ENCODE data around the gene PLOD2. TPM values are rescaled to one million over a fixed set of nuclear protein-coding genes. Genes with fewer than 3 reads are reported as not detected.

Gene PLOD2
- total RNA-seq, 1 experiment from 2014 or later = 36.6 TPM

DNA sequence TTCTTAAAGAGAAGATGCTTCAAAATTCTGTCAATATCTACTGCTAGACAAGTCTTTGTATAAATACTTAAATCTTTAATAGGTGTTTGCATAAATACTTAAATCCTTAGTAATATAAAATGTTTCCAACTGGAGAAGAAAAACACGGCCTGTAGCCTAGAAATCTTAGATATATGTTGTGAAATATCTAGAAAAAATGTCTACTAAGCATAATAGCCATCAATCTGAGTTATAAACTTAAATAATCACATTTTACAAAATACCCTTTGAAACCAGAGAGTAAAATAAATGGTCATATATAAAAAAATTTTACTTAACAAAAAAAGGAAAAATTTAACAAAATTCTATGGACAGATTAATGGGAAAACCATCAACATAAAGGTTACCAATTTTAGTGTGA lies 73.9 kb downstream of the PLOD2 start:
- DNase-seq (ENCODE audit: low spot score) (no peak), ATAC-seq (no peak)
- no peaks in the 10 kb centered on the region for H3K9me3 Mint-ChIP-seq
- POLR2A ChIA-PET = no interaction called here
- H3K27ac Mint-ChIP-seq = no peak overlapping the region
- no peak overlapping the region for H3K4me3 Mint-ChIP-seq
- CTCF ChIA-PET = no interaction called here
- TF ChIP-seq ZNF317 (CRISPR knock-in tag; IDR thresholded peaks at IDR 0.05; ENCODE audit: borderline replicate concordance, low read depth) (no peak), TEAD4 (CRISPR knock-in tag; IDR thresholded peaks at IDR 0.05) (no peak), TP53 (CRISPR knock-in tag; IDR thresholded peaks at IDR 0.05) (no peak)
- TF ChIP-seq, protein P1, sequence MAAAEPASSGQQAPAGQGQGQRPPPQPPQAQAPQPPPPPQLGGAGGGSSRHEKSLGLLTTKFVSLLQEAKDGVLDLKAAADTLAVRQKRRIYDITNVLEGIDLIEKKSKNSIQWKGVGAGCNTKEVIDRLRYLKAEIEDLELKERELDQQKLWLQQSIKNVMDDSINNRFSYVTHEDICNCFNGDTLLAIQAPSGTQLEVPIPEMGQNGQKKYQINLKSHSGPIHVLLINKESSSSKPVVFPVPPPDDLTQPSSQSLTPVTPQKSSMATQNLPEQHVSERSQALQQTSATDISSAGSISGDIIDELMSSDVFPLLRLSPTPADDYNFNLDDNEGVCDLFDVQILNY (CRISPR knock-in tag; IDR thresholded peaks at IDR 0.05) = no peak
- TF ChIP-seq, protein P2, sequence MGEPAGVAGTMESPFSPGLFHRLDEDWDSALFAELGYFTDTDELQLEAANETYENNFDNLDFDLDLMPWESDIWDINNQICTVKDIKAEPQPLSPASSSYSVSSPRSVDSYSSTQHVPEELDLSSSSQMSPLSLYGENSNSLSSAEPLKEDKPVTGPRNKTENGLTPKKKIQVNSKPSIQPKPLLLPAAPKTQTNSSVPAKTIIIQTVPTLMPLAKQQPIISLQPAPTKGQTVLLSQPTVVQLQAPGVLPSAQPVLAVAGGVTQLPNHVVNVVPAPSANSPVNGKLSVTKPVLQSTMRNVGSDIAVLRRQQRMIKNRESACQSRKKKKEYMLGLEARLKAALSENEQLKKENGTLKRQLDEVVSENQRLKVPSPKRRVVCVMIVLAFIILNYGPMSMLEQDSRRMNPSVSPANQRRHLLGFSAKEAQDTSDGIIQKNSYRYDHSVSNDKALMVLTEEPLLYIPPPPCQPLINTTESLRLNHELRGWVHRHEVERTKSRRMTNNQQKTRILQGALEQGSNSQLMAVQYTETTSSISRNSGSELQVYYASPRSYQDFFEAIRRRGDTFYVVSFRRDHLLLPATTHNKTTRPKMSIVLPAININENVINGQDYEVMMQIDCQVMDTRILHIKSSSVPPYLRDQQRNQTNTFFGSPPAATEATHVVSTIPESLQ (CRISPR knock-in tag; IDR thresholded peaks at IDR 0.05) = no peak
- TF ChIP-seq, protein P3, sequence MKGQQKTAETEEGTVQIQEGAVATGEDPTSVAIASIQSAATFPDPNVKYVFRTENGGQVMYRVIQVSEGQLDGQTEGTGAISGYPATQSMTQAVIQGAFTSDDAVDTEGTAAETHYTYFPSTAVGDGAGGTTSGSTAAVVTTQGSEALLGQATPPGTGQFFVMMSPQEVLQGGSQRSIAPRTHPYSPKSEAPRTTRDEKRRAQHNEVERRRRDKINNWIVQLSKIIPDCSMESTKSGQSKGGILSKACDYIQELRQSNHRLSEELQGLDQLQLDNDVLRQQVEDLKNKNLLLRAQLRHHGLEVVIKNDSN (CRISPR knock-in tag; IDR thresholded peaks at IDR 0.05) = no peak
- no peaks in the 10 kb centered on the region for H3K4me1 Mint-ChIP-seq
- H3K27me3 Mint-ChIP-seq (ENCODE audit: low read depth) = no peaks in the 10 kb centered on the region
- H3K36me3 Mint-ChIP-seq = no peaks in the 10 kb centered on the region

DNA sequence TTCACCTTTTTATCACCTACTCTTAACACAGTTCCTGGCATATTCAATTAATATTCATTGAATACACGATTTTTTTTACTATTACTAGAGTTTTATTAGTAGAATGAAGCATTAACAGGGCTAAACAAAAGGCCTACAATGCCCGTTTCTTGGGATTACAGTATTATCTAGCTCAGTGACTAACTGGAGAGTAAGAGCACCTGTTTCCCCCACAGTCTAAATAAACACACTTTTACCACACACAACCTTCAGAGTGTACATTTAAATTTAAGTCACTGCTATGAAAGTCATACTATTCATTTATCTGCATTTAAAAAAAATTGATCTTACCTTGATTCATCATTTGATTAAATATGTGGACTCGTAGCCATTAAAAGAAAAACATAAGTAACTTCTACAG lies 74.8 kb downstream of the PLOD2 start:
- ChIA-PET CTCF (no interaction called here), POLR2A (no interaction called here)
- Mint-ChIP-seq H3K9me3 (no peaks in the 10 kb centered on the region), H3K4me1 (no peaks in the 10 kb centered on the region), H3K27ac (no peak overlapping the region), H3K36me3 (no peaks in the 10 kb centered on the region), H3K27me3 (ENCODE audit: low read depth) (no peaks in the 10 kb centered on the region), H3K4me3 (no peak overlapping the region)
- DNase-seq (ENCODE audit: low spot score) = no peak
- no peak for TF ChIP-seq ZBTB21 (CRISPR knock-in tag; IDR thresholded peaks at IDR 0.05; ENCODE audit: borderline replicate concordance)
- TF ChIP-seq, protein P4, sequence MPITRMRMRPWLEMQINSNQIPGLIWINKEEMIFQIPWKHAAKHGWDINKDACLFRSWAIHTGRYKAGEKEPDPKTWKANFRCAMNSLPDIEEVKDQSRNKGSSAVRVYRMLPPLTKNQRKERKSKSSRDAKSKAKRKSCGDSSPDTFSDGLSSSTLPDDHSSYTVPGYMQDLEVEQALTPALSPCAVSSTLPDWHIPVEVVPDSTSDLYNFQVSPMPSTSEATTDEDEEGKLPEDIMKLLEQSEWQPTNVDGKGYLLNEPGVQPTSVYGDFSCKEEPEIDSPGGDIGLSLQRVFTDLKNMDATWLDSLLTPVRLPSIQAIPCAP (CRISPR knock-in tag; IDR thresholded peaks at IDR 0.05) = no peak
- TF ChIP-seq, protein P5, sequence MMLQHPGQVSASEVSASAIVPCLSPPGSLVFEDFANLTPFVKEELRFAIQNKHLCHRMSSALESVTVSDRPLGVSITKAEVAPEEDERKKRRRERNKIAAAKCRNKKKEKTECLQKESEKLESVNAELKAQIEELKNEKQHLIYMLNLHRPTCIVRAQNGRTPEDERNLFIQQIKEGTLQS (CRISPR knock-in tag; conservative IDR thresholded peaks at IDR 0.05) = no peak
- no peak for ATAC-seq

DNA sequence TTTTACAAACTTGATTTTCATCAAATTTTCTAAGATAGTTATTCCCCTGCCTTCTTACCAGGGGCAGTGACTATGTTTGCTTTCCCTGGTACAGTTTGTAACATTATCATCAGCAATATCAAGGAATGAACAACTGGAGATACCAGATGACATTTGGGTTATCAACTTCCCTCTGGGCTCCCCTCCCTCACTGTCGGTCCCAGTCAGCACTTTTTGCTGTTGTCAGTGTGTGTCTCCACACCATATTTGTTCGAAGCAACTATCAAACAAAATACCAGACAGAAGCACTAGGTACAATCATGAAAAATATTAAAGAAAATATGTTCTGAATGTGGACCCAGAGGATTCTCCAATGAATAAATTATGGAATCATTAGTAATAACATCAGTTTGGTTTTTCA lies 75.3 kb downstream of the PLOD2 start:
- Mint-ChIP-seq H3K4me3 (no peak overlapping the region), H3K36me3 (no peaks in the 10 kb centered on the region), H3K9me3 (no peaks in the 10 kb centered on the region), H3K27ac (no peak overlapping the region), H3K4me1 (no peaks in the 10 kb centered on the region), H3K27me3 (ENCODE audit: low read depth) (no peaks in the 10 kb centered on the region)
- ChIA-PET CTCF (no interaction called here), POLR2A (no interaction called here)
- no peak for DNase-seq (ENCODE audit: low spot score)
- no peak for ATAC-seq
- TF ChIP-seq, protein P6, sequence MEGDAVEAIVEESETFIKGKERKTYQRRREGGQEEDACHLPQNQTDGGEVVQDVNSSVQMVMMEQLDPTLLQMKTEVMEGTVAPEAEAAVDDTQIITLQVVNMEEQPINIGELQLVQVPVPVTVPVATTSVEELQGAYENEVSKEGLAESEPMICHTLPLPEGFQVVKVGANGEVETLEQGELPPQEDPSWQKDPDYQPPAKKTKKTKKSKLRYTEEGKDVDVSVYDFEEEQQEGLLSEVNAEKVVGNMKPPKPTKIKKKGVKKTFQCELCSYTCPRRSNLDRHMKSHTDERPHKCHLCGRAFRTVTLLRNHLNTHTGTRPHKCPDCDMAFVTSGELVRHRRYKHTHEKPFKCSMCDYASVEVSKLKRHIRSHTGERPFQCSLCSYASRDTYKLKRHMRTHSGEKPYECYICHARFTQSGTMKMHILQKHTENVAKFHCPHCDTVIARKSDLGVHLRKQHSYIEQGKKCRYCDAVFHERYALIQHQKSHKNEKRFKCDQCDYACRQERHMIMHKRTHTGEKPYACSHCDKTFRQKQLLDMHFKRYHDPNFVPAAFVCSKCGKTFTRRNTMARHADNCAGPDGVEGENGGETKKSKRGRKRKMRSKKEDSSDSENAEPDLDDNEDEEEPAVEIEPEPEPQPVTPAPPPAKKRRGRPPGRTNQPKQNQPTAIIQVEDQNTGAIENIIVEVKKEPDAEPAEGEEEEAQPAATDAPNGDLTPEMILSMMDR (IDR thresholded peaks at IDR 0.05) = no peak
- TF ChIP-seq SOX15 (CRISPR knock-in tag; IDR thresholded peaks at IDR 0.05) (no peak), PRRX2 (CRISPR knock-in tag; IDR thresholded peaks at IDR 0.05) (no peak), RORB (CRISPR knock-in tag; IDR thresholded peaks at IDR 0.05) (no peak), ZNF423 (CRISPR knock-in tag; IDR thresholded peaks at IDR 0.05) (no peak), MYBL2 (CRISPR knock-in tag; IDR thresholded peaks at IDR 0.05) (no peak)
- TF ChIP-seq, protein P2 (CRISPR knock-in tag; IDR thresholded peaks at IDR 0.05) = no peak
- TF ChIP-seq, protein P7, sequence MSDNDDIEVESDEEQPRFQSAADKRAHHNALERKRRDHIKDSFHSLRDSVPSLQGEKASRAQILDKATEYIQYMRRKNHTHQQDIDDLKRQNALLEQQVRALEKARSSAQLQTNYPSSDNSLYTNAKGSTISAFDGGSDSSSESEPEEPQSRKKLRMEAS (CRISPR knock-in tag; IDR thresholded peaks at IDR 0.05) = no peak
- TF ChIP-seq, protein P8, sequence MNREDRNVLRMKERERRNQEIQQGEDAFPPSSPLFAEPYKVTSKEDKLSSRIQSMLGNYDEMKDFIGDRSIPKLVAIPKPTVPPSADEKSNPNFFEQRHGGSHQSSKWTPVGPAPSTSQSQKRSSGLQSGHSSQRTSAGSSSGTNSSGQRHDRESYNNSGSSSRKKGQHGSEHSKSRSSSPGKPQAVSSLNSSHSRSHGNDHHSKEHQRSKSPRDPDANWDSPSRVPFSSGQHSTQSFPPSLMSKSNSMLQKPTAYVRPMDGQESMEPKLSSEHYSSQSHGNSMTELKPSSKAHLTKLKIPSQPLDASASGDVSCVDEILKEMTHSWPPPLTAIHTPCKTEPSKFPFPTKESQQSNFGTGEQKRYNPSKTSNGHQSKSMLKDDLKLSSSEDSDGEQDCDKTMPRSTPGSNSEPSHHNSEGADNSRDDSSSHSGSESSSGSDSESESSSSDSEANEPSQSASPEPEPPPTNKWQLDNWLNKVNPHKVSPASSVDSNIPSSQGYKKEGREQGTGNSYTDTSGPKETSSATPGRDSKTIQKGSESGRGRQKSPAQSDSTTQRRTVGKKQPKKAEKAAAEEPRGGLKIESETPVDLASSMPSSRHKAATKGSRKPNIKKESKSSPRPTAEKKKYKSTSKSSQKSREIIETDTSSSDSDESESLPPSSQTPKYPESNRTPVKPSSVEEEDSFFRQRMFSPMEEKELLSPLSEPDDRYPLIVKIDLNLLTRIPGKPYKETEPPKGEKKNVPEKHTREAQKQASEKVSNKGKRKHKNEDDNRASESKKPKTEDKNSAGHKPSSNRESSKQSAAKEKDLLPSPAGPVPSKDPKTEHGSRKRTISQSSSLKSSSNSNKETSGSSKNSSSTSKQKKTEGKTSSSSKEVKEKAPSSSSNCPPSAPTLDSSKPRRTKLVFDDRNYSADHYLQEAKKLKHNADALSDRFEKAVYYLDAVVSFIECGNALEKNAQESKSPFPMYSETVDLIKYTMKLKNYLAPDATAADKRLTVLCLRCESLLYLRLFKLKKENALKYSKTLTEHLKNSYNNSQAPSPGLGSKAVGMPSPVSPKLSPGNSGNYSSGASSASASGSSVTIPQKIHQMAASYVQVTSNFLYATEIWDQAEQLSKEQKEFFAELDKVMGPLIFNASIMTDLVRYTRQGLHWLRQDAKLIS (CRISPR knock-in tag; IDR thresholded peaks at IDR 0.05; ENCODE audit: borderline replicate concordance) = no peak
